Activated CD8-positive, alpha-beta memory T cell treated with anti-CD3 and anti-CD28 coated beads for 1 hour (primary cell): Measurements from ENCODE around the gene NEXMIF.
"Not testable (repeated sequence)": the region's sequence is repeated elsewhere in the genome, so short reads cannot be mapped to it uniquely, and the experiment has no call there.

Source experiments
- DNase-seq, 2 donors: peaks; one replicate each; pipeline ENCODE4 v3.0.0-alpha.2; 2020; ENCODE audit warnings: low read depth in 1 of 2; ENCODE audit errors: extremely low read depth in 1 of 2

NEXMIF gene

DNA sequence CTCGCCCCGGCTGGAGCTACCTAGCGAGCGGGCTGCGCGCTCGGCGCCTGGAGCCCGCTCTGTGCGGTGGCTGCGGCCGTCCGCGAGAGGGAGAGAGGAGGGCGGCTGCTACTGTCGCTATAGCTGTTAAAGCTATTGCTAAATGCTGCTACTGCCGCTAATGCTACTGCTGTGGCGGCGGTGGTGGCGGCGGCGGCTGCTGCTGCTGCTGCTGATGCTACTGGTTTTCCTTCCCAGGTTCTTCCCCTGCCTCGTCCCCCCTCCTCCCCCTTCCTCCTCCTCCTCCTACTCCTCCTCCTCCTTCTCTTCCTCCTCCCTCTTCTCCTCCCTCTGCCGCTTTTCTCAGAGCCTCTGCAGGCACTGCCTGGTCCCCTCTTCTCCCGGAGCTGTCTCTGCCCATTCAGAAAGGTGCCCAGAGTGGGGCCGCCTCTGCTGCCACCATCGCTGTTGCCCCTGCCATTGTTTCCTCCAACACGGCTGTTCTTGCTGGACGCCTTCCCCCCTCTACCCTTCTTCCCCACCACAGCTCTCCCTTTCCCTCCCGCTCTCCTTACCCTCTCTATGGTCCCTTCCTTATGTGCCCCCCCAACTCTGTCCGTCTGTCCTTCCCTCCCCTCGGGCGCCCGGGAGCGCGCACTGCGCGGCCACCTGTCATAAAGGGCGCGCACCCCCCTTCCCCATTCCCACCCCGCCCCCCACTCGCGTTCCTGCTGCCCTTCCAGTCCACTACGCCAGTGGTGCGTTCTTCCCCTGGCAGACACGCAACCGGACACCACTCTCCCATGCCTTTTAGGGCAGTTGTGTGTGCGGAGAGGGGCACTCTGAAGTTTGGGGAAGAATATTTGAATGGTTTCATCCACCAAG is at the start of gene NEXMIF:
NEXMIF (minus strand) TSS at position 228 of the 864 bp plus-strand sequence.
- DNase-seq, result no peak

DNA sequence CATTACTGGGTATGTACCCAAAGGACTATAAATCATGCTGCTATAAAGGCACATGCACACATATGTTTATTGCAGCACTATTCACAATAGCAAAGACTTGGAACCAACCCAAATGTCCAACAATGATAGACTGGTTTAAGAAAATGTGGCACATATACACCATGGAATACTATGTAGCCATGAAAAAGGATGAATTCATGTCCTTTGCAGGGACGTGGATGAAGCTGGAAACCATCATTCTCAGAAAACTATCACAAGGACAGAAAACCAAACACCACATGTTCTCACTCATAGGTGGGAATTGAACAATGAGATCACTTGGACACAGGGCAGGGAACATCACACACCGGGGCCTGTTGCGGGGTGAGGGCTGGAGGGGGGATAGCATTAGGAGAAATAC is 36.7 kb upstream of the NEXMIF start:
- not testable (repeated sequence) for DNase-seq

DNA sequence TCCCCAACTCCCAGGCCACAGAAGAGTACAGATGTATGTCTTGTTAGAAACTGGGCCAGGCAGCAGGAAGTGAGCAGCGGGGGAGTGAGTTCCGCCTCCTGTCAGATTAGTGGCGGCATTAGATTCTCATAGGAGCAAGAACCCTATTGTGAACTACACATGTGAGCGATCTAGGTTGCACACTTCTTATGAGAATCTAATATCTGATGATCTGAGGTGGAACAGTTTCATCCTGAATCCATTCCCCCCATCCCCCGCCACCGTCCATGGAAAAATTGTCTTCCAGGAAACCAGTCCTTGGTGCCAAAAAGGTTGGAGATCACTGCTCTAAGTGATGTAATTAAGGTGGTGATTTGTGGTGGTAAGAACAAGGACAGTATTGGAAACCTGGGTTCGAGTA is 24.5 kb upstream of the NEXMIF start:
- DNase-seq, result no peak

DNA sequence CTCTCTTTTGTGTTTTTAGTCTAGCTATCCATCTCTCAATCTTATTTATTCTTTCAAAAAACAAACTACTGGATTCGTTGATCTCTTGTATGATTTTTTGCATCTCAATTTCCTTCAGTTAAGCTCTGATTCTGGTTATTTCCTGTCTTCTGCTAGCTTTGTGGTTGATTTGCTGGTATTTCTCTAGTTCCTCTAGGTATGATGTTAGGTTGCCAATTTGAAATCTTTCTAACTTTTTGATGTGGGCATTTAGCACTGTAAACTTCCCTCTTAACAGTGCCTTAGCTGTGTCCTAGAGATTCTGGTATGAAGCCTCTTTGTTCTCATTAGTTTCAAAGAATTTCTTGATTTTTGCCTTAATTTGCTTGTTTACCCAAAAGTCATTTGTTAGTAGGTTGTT is 15.2 kb upstream of the NEXMIF start:
- no peak for DNase-seq

DNA sequence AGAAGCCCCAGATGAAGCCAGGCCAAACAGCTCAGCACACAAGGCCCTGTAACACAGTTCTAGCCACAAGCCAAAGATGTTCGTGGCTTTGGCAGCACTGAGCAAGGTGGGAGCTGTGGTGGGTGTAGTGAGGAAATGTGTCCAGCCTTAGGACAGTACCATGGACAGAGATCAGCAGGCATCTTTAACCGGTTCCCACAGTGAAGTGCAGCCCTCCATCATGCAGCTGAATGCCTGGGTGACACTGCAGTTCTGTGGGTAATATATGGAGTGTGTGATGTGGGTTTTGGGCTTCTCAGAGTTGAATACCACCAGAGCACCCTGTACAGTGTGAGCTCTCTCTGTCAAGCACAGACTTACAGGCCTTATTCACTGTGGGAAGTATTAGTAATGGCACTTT is 6.0 kb upstream of the NEXMIF start:
- no peak for DNase-seq

DNA sequence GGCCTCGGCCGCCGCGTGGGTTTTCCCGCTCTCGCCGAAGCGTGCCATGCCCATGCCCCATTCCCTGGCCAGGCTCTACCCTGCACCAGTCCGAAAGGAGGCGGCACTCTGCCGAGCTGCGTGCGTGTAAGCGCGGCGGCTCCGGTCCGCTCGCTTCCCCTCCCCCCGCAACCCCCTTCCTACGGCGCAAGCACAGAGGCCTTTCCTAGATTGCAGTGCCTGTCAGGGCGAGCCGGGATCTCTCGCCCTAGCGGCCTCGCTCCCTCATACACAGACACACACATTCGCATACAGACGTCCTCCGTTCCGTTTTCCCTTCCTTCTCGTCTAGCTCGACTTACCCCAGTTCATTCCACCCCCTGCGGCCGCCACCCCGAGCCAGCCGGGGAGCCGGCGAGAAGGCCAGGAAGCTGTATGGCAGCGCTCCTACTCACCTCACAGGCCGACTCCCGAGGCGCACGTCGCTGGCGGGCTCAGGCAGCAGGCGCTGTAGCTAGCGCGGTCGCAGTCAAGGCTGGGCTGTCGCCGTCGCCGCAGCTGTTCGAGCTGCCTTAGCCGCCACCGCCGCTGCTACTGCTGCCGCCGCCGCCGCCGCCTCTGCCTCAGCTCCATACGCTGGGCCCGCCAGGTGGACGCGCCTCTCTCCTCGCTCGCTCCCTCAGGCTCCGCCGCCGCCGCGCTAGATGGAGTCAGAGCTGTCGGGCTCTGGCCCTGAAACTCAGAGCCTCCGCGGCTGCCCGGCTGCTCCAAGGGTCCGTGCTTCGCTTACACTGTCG is 615 bp downstream of the NEXMIF start:
- DNase-seq, result no peak

DNA sequence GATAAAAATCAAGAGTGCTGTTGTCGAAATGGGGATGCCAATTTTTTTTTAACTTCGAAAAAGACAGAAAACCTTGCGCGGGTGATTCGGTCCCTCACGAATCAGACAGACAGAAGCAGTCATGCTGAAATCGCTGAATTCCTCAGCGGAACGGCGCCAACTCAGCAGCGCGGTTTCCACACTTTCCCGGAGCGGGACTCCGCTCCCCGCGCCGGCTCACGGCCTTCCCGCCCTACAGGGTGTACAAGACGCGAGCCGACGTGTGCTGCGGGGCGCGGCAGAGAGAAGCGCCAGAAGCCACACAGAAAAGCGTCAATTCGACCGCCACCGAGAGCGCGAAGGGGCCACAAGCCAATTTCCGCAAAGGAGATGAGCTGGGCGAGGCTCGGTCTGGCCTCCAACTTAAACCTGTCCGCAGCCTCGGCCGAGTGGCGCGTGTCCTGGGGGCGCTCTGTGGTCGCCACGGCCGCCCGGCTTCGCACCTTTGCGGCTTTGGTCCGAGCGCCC is 1.3 kb downstream of the NEXMIF start:
- DNase-seq, result no peak

DNA sequence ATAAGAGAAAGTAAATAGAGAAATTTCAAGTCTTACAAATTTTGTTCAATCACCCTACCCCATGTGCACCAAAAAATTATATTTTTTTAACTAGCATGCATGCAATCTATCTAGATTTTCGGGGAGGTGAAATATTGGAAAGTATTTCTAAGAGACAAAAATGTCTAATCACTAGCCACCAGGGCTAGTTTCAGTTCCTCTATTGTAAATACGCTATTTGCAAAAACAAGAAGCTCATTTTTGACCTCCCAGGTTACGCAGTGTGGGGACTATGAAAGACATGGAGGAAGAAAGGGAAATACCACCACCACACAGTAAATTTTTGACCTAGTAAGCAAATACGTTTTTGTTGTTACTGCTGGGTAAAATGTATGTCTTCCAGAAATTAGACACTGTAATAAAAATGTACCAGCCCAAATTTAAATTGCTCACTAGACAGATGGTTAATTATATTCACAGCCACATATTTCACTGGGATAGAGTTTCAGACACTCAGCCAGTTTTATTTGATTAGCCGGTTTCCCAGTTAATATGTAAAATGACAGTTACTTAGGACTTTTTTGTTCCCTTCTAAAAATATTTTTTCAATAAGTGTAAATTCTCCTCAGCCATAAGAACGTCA is 2.2 kb downstream of the NEXMIF start:
- DNase-seq, result no peak

DNA sequence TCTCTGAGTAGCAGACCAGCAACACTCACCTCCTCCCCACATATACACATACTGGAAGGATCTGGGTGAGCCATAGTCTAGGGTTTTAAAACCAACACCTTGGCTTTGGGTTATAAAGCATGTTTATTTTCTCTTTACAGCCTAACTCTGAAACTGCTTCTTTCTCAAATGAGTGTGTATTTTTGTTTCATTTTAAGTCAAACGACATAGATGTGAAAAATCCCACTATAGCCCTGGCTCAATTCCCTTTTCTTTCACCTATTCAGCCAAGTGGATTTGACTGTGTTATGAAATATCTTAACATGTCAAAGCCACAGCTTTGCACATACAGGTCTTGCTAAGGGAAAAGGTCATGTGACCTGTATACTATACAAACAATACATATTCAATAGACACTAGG is 13.8 kb downstream of the NEXMIF start:
- no peak for DNase-seq

DNA sequence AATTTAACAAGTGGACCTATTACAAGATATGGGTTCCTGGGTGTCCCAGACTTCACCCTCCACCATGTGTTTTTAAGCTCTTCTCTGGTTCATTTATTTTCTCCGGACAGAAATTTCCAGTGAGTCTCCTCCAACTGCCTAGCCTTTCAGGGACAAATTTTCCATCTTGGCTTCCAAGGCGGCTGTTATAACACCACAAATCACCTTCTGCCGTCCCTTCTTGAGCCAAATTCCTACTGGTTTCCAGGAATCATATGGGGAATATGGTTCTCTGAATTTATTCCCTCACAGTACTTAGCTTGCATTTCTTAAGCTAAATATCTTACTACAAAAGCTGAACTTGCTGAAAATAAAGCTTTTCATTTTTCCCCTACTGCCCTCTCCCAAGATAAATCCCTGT is 18.8 kb downstream of the NEXMIF start:
- DNase-seq, result no peak

DNA sequence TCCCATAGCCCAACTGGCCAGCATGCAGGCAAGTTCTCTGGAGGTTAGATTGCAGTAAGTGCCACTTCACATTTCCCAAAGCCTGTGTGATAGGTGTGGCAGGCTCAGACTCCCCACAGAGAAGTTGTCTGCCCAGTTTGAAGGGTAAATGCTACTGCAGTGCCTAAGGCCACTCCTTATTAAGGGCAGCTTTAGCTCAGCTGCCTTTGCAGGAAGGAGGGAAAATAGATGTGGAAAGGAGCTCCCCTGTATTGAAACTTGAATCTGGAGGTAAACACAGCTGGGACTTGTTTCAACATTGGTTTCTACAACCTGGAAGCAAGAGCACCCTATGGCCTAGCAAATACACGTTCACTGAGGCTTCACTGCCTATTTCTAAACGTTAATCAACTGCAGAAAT is 22.4 kb downstream of the NEXMIF start:
- no peak for DNase-seq

DNA sequence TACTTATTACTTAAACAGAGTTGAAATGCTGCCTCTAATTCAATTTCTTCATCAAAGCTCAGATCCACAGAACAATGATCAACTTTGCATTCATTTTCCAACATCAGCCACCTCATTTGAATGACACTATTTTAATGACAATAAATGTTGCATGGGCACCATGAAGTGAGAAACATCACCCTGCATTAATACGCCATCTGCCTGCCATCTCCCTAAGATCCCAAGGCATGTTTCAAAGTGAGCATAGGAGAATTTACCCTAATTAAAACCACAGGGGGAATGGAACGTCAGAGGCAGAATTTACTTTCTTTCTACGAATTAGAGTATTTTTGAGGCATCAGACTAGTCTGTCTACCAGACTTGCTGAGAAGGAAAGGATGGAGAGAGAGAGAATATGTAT is 32.7 kb downstream of the NEXMIF start:
- no peak for DNase-seq

DNA sequence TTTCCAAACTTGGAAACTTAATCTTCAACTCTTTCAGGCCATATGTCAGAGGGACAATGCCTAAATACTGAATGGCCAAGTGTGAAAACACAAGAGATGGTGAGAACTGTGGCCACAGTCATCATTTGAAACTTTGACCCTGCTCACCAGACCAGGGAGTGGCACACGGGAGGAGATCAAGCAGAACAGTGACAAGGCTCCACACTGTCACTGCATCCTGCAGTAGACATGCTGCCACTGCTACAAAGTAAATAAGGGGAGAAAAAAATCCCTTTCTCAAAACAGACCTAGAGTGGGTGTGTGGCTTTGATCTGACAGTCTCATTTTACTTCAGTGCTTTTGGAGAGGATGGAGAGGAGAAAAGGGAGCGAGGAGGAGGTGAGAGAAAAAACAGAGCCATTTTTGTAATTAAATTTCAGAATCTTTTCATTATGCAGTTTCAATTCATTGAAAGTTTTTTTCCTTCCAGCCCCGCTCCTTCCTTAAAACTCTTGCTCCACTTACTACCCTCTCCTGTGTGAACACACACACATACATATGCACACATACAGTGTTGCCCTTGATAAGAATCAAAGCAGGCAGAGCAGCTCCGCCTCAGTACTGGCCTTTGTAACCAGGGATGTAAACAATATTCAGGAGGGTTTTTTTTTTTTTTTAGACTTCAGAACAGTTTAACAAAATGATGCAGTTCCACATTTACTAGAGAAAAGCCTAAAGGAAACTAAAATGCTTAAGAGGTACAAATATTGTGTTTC is 34.4 kb downstream of the NEXMIF start:
- DNase-seq, result no peak

DNA sequence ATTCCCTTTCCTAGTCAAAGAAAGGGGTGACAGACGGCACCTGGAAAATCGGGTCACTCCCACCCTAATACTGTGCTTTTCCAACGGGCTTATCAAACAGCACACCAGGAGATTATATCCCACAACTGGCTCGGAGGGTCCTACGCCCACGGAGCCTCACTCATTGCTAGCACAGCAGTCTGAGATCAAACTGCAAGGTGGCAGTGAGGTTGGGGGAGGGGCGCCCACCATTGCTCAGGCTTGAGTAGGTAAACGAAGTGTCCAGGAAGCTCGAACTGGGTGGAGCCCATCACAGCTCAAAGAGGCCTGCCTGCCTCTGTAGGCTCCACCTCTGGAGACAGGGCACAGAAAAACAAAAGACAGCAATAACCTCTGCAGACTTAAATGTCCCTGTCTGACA is 42.9 kb downstream of the NEXMIF start:
- not testable (repeated sequence) for DNase-seq

DNA sequence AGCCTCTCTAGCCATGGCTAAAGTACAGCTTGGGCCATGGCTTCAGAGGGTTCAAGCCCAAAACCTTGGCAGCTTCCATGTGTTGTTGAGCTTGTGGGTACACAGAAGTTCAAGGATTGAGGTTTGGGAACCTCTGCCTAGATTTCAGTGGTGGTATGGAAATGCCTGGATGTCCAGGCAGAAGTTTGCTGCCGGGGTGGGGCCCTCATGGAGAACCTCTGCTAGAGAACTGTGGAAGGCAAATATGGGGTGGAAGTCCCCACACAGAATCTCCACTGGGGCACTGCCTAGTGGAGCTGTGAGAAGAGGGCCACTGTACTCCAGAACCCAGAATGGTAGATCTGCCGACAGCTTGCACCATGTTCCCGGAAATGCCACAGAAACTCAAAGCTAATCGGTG is 59.5 kb downstream of the NEXMIF start:
- DNase-seq, result no peak

DNA sequence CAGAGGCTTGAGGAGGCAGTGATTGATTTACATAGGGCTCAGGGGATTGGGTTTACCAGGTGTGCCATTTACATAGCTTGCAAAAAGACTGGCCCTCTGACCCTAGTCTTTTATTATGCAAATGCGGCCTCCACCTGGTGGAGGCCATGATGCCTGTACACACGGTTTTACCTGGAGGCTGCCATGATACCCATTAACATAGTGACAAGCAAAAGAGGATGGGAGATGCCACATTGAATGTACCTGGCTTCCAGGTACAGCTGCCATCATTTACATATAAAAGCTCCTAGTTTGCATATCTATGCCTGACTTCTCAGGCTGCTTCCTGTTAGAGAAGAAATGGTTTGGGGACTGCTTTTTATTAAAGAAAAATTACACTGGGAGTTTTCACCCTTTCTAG is 72.0 kb downstream of the NEXMIF start:
- DNase-seq, result no peak

DNA sequence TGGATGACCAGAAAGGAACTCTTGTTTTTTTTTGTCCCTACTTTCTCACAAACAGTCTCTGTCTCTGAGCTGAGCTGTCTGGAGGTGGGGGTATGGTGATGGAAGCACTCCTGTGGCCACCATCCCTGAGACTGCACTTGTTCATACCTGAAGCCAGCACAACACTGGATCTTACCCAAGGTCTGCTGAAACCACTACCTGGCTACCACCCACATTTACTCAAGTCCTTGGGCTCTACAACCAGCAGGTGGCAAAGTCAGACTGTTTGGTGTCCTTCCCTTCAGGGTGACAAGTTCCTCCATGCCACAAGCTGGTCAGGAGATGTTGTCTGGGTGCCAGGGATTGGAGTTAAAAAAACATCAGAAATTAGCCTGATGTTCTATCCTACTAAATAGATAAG is 89.7 kb downstream of the NEXMIF start:
- DNase-seq, result no peak

DNA sequence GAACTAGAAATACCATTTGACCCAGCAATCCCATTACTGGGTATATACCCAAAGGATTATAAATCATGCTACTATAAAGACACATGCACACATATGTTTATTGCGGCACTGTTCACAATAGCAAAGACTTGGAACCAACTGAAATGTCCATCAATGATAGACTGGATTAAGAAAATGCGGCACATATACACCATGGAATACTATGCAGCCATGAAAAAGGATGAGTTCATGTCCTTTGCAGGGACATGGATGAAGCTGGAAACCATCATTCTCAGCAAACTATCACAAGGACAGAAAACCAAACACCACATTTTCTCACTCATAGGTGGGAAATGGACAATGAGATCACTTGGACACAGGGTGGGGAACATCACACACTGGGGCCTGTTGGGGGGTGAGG is 105.5 kb downstream of the NEXMIF start:
- not testable (repeated sequence) for DNase-seq

DNA sequence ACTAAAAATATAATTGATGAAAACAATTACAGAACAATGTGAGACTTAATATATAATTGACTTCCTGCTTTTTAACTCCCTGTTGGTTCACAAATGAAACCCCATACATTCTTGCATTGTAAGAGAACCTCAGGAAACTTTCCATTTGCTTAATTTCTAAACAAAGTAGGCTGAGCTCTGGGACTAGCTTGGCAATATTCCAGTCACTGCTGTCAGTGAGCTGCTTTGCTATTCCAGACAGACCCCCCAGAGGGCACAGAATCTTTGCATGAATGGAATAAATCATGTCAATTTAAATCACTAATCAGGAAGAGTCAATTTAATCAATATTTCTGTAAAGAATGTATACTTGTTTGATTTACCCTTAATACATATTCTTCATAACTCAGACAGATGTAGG is 110.6 kb downstream of the NEXMIF start:
- DNase-seq, result no peak

DNA sequence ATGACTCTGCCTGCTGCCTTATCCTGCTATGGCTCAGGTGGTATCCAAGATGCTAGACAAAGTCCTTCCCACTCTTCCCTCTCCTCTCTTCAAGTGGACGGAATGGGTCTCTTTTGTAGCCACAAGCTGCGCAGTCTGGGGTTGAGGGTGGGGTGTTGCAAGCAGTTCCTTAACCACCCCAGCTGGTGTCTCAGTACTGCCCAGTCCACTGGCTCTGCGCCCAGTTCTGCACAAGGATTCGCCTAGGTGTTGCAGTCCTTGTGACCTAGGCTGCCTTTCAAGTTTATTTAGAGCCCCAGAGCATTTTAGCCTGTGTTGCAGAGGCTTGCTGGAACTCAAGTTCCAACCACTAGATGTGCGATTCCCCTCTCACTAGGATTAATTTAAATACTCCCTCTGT is 120.7 kb downstream of the NEXMIF start:
- DNase-seq, result no peak

DNA sequence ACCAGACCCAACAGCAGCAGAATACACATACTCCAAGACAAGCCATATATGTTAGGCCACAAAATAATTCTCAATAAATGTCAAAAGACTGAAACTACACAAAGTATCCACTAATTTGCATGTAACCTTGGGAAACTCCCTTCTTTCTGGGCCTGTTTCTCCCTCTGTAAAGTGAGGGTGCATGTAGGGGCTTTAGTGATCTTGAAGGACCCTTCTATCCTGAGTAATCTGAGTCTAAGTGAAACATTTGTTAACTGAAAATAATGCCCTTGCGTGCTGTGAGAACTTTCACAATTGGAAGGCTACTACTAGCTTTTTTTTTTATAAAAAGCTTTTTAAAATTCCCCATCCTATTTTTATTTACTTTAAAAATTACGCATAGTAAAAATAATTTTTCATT is 125.2 kb downstream of the NEXMIF start:
- DNase-seq, result no peak
